Motor neuron (in vitro differentiated cells): ENCODE data around the gene ARF1. TPM values are rescaled to one million over a fixed set of nuclear protein-coding genes. Genes with fewer than 3 reads are reported as not detected.

ENCODE experiments used
- ATAC-seq, 8 experiments: fragments of 200-7000 bp; cut with Tn5 transposase; replicated peaks in 6 of 8; 2 replicates each; pipeline ENCODE4 v1.8.0; 2021; ENCODE audit warnings: mild to moderate bottlenecking in 8 of 8, moderate library complexity in 8 of 8
- H3K27ac ChIP-seq, 2 donors: fragments of 250-450 bp; sonication (Bioruptor Pico); 2 replicates each; pipeline ENCODE4 v1.9.0; 2021; ENCODE audit warnings: antibody characterized with exemption in 2 of 2, mild to moderate bottlenecking in 2 of 2, moderate library complexity in 1 of 2
- H3K4me1 ChIP-seq, 2 donors: fragments of 250-450 bp; sonication (Bioruptor Pico); replicated peaks in 1 of 2; 2 replicates each; pipeline ENCODE4 v1.6.1; 2021; ENCODE audit warnings: antibody characterized with exemption in 2 of 2, mild to moderate bottlenecking in 2 of 2, moderate library complexity in 1 of 2
- H3K4me3 ChIP-seq, 5 donors: fragments of 250-450 bp; sonication (Bioruptor Pico); 2 replicates each; pipeline ENCODE4 v1.9.0; 2021; ENCODE audit warnings: antibody characterized with exemption in 5 of 5, mild to moderate bottlenecking in 5 of 5, moderate library complexity in 4 of 5
- WGBS, 10 experiments: fragments of 450-650 bp; shearing (Covaris generic); methylation state at CpG; one replicate each; pipeline ENCODE4 v1.0.0; 2022; 5-methylcytosine and 5-hydroxymethylcytosine counted together
- in situ Hi-C, 9 experiments: fragments of 400-800 bp; cut with MboI; loops; one replicate each; pipeline ENCODE4 v1.15.0; 2021; ENCODE audit warnings: low sequenced_read_pairs in 9 of 9, low pct_unique_long_range_greater_than_20kb in 2 of 9; ENCODE audit not compliant: unreplicated experiment in 9 of 9
- total RNA-seq, 8 experiments: library from RNA; unstranded; fragments of 300-600 nt; gene quantifications; 2 replicates each; pipeline versions ENCODE4 v1.2.3 to v1.2.4, GENCODE V29; 2022

ARF1 gene
- total RNA-seq, 8 experiments from 2014 or later, result 255 to 597 (median 339) TPM

GRCh38 chr1:228120351-228120750 is 37.8 kb downstream of the ARF1 start:
- in situ Hi-C loops, result no loop called here
- H3K4me3 ChIP-seq, result no peak overlapping the region
- no peaks in the 10 kb centered on the region for H3K4me1 ChIP-seq
- WGBS, 10 experiments, result 44 to 100% (median 73%) methylated on average over 1 of the region's 1 CpG; no CpG with 5 or more reads in 5 of the 10 experiments
- H3K27ac ChIP-seq, result no peak overlapping the region
- peak in 2 of 8 experiments; percentile 25 to 33 for ATAC-seq

- Histone ChIP-seq H3K27ac (no peak overlapping the region), H3K4me3 (no peak overlapping the region), H3K4me1 (no peaks in the 10 kb centered on the region)
- ATAC-seq, result peak in 3 of 8 experiments; percentile 68 to 92 (median 91)
- WGBS, 10 experiments, result 23 to 84% (median 61%) methylated on average over 2 to 5 of the region's 5 CpGs
- in situ Hi-C loops, result no loop called here
Measured at GRCh38 chr1:228120857-228121489, 38.5 kb downstream of the ARF1 start.

- ATAC-seq, result no peak
- in situ Hi-C loops, result no loop called here
- Histone ChIP-seq H3K4me1 (no peaks in the 10 kb centered on the region), H3K4me3 (no peak overlapping the region), H3K27ac (no peak overlapping the region)
- WGBS, 10 experiments, result 0 to 50% (median 24%) methylated on average over 1 of the region's 1 CpG; no CpG with 5 or more reads in 4 of the 10 experiments
Measured at GRCh38 chr1:228122921-228123441, 40.5 kb downstream of the ARF1 start.

- ATAC-seq, result no peak
- in situ Hi-C loops, result no loop called here
- 0 to 40% (median 29%) methylated on average over 2 of the region's 2 CpGs; no CpG with 5 or more reads in 2 of the 10 experiments for WGBS, 10 experiments
- Histone ChIP-seq H3K27ac (no peak overlapping the region), H3K4me3 (no peak overlapping the region), H3K4me1 (no peaks in the 10 kb centered on the region)
Measured at GRCh38 chr1:228123505-228123904, 41.0 kb downstream of the ARF1 start.

- Histone ChIP-seq H3K4me3 (no peak overlapping the region), H3K27ac (no peak overlapping the region), H3K4me1 (no peaks in the 10 kb centered on the region)
- in situ Hi-C loops, result no loop called here
- 32 to 92% (median 66%) methylated on average over 1 to 5 of the region's 5 CpGs for WGBS, 10 experiments
- ATAC-seq, result no peak
Measured at GRCh38 chr1:228125185-228125584, 42.7 kb downstream of the ARF1 start.

- no peaks in the 10 kb centered on the region for H3K4me1 ChIP-seq
- H3K27ac ChIP-seq, result no peak overlapping the region
- no peak for ATAC-seq
- 20 to 89% (median 74%) methylated on average over 1 to 2 of the region's 2 CpGs for WGBS, 10 experiments
- no peak overlapping the region for H3K4me3 ChIP-seq
- in situ Hi-C loops, result no loop called here
Measured at GRCh38 chr1:228131766-228132165, 49.3 kb downstream of the ARF1 start.

GRCh38 chr1:228134591-228134990 is 52.1 kb downstream of the ARF1 start:
- no peaks in the 10 kb centered on the region for H3K4me1 ChIP-seq
- in situ Hi-C loops, result no loop called here
- no peak overlapping the region for H3K27ac ChIP-seq
- no peak for ATAC-seq
- no peak overlapping the region for H3K4me3 ChIP-seq
- WGBS, 10 experiments, result 40 to 81% (median 67%) methylated on average over 3 to 10 of the region's 12 CpGs; no CpG with 5 or more reads in 3 of the 10 experiments

GRCh38 chr1:228136901-228137300 is 54.4 kb downstream of the ARF1 start:
- WGBS, 10 experiments, result 0 to 40% (median 8%) methylated on average over 1 of the region's 1 CpG; no CpG with 5 or more reads in 1 of the 10 experiments
- H3K4me3 ChIP-seq, result no peak overlapping the region
- ATAC-seq, result no peak
- peaks cover 7 to 8% of the 10 kb centered on the region in 2 donors for H3K4me1 ChIP-seq
- H3K27ac ChIP-seq, result no peak overlapping the region
- in situ Hi-C loops, result no loop called here

- Histone ChIP-seq H3K27ac (peak overlapping the region; percentile 65 to 82), H3K4me1 (peaks cover 25 to 26% of the 10 kb centered on the region in 2 donors), H3K4me3 (peak overlapping the region; percentile 76 to 93 (median 82))
- ATAC-seq, result no peak
- WGBS, 10 experiments, result 0 to 61% (median 16%) methylated on average over 1 to 15 of the region's 30 CpGs; no CpG with 5 or more reads in 4 of the 10 experiments
- in situ Hi-C loops, result no loop called here
Measured at GRCh38 chr1:228139406-228139930, 57.0 kb downstream of the ARF1 start.

- H3K4me3 ChIP-seq, result peak within 1 kb of the TSS; percentile 76 to 93 (median 82)
- ATAC-seq, result peak; percentile 75 to 91 (median 90)
- 0 to 2% (median 0%) methylated on average over 3 to 19 of the region's 95 CpGs; no CpG with 5 or more reads in 4 of the 10 experiments for WGBS, 10 experiments
- in situ Hi-C loops, result no loop called here
- H3K27ac ChIP-seq, result peak within 1 kb of the TSS; percentile 85 to 95
- peaks cover 25 to 26% of the 10 kb centered on the region in 2 donors for H3K4me1 ChIP-seq
Measured at GRCh38 chr1:228139931-228140723, 57.6 kb downstream of the ARF1 start, which contains the start of gene GUK1. Gene GUK1 (plus strand): TSS chr1:228140279. CDS start chr1:228140303, 24 bp downstream.

- 1 to 15% (median 8%) methylated on average over 2 to 14 of the region's 25 CpGs; no CpG with 5 or more reads in 3 of the 10 experiments for WGBS, 10 experiments
- peak overlapping the region; percentile 85 to 95 for H3K27ac ChIP-seq
- ATAC-seq, result no peak
- H3K4me1 ChIP-seq, result peaks cover 25 to 26% of the 10 kb centered on the region in 2 donors
- in situ Hi-C loops, result no loop called here
- peak overlapping the region; percentile 76 to 93 (median 82) for H3K4me3 ChIP-seq
Measured at GRCh38 chr1:228140724-228141225, 58.3 kb downstream of the ARF1 start.

- Histone ChIP-seq H3K4me1 (peaks cover 25 to 26% of the 10 kb centered on the region in 2 donors), H3K27ac (peak overlapping the region in 1 of 2 donors; percentile 95), H3K4me3 (peak overlapping the region; percentile 76 to 93 (median 82))
- WGBS, 10 experiments, result 5 to 68% (median 40%) methylated on average over 1 to 26 of the region's 27 CpGs; no CpG with 5 or more reads in 2 of the 10 experiments
- in situ Hi-C loops, result no loop called here
- ATAC-seq, result peak in 3 of 8 experiments; percentile 0 to 3 (median 1)
Measured at GRCh38 chr1:228141226-228142044, 58.9 kb downstream of the ARF1 start.
